ENCODE results near the gene HOXA11.

DNA sequence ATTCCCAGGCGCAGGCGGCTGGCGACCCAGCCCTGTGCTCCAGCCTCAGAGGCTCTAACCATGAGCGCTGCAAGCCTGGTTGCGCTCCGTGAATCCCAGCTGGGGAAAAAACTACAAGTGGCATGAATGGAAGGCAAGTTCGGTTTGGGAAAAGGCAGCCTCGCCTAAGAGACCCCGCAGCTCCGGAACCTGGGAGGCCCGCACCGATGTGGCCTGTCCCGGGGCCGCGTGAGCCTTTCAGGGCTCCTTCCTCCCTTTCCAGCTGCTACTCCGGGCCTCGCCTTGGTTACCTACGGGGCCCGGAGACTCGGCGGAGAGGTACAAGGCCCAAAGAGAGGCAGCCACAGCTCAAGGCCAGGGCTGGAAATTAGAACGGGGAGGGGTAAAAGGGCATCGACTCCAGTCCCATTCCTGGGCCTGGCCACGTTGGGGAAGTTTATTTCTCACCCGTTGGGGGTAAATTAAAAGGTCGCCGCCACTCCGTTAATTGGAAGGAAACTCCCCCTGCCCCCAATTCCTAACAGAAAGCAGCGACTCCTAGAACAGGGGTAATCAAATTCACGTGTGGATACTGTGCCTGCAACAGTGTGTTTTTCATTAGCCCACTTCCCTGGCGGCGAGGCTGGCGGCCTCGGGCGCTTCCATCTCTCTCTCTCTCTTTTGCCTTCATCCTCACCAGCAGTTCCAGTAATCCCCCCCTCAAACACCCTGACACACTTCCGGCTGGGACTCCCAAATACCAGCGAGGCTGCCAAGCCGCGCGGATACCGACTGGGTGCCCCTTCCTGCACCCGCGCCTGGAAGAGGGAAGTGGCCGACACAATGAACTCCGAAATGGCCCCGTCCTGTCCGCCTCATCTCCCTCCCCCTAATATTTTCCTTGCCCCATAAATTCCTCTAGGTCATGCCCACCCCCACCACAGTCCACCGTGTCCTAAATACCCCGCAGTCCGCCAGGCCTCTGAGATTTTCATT, 18.2 kb downstream of the HOXA11 start:
- TF ChIP-seq, protein P1, sequence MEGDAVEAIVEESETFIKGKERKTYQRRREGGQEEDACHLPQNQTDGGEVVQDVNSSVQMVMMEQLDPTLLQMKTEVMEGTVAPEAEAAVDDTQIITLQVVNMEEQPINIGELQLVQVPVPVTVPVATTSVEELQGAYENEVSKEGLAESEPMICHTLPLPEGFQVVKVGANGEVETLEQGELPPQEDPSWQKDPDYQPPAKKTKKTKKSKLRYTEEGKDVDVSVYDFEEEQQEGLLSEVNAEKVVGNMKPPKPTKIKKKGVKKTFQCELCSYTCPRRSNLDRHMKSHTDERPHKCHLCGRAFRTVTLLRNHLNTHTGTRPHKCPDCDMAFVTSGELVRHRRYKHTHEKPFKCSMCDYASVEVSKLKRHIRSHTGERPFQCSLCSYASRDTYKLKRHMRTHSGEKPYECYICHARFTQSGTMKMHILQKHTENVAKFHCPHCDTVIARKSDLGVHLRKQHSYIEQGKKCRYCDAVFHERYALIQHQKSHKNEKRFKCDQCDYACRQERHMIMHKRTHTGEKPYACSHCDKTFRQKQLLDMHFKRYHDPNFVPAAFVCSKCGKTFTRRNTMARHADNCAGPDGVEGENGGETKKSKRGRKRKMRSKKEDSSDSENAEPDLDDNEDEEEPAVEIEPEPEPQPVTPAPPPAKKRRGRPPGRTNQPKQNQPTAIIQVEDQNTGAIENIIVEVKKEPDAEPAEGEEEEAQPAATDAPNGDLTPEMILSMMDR (IDR thresholded peaks at IDR 0.05) = no peak
- TF ChIP-seq POLR2A (IDR thresholded peaks at IDR 0.05) = no peak
